OCI-LY7 (cell line): ENCODE data around the gene DNMT1.

Experiments used
- CTCF ChIP-seq: fragments of 200-600 bp; sonication (generic); conservative IDR thresholded peaks from 2 replicates; pipeline ENCODE4 v1.5.1; 2014; ENCODE audit warnings: mild to moderate bottlenecking, antibody characterized with exemption, low read length, moderate library complexity, mixed read lengths
- EZH2phosphoT487 ChIP-seq: fragments of 200-600 bp; sonication (generic); IDR thresholded peaks from 2 replicates; pipeline ENCODE4 v1.6.1; 2018; ENCODE audit warnings: low read depth, borderline replicate concordance, mild to moderate bottlenecking, mixed run types, antibody characterized with exemption, low read length, moderate library complexity, mixed read lengths

DNA sequence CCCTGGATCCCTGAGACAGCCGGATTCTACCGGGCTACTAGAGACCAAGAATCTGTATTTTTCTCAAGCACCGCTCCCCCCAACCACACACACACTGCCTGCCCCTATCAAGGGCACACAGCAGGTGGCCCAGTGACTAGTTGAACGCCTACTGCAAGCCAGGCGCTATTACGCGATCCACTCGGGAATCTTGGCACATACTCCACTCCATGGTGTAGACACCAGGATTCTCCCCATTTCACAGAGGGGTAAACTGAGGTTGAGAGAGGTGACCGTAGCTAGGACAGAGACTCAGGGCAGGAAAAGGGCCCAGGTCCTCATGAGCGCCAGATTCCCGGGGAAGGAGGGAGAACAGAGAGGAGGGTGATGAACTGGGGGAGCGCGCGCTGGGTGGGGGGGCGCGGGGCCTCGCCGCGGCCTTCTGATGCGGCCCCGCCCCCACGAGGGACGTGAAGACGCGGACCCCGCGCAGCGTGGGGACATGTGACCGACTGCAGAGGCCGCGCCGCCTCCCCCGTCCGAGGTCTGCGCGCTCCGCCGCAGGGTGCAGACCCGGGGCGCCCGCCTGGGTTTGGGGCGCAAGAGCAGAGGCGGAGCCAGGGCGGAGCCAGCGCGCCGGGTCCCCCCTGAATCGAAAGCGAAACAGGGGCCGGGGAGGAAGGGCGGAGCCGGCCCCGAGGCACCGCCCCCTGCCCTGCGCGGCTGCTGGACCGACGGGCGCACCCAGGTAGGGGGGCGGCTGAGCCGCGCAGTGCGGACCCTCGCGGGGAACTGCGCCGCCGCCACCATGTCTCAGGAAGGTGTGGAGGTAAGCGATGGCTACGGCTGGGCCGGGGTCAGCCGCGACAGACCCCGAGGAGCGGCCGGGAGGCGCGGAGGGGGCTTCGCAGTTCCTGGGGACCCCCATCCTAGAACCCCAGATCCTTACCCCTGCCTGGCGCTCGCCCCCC is 108.8 kb downstream of the DNMT1 start, which contains the start of gene SHFL:
- no peak for TF ChIP-seq CTCF
- TF ChIP-seq EZH2phosphoT487, result no peak
